ENCODE data around the gene OR2M3.

DNA sequence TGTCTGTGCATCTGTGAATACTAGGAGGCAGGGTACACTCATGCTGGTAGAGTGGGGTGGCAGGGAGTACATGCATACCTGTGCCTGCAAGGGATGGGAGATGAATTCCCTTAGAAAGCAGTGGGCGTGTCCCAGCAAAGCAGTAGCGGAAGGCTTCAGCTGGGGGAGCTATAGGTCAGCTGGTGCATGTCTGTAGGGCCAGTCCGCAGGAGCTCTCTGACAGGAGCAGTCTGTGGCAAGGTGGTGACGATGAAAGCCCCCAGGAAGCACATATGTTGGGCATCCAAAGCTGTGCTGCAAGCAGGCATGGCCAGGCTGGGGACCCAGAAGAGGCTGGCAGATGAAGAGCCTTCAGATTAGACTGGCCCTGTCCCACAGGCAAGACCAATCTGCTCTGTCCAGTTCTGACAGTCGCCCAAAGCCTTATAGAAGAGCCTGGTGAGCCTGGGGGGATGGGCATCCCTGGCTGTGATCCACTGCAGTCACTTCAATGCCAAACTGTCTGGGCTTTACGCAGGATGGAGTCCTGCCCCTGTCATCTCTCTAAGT lies 32.4 kb downstream of the OR2M3 start:
- TF ChIP-seq GATA2 (IDR thresholded peaks at IDR 0.05; ENCODE audit: low read depth, low read length) (no peak), GATA3 (IDR thresholded peaks at IDR 0.05; ENCODE audit: low read depth, low read length) (no peak)
